ENCODE results near the gene ADGRG6.

DNA sequence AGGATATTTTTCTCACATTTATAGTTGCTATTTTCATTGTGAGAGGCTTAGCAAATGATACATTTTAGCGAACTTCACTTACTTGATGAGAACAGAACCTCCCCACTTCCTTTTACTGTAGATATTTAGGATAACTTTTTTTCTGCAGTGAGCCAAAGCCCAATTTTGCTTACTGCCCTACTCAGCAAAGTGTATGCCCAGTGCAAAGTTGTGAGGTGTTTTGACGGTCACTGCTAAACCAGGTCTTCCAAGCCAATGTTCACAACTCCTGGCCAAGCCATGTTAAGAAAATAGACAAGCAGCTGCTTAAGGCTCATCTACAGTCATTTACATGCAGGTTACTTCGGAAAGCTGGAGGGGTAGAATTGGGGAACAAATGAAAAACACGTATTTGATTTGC is 144.8 kb downstream of the ADGRG6 start:
- TF ChIP-seq JUND (IDR thresholded peaks at IDR 0.05; ENCODE audit: low read length) (no peak), YY1 (IDR thresholded peaks at IDR 0.05; ENCODE audit: low read depth, low read length) (no peak), KDM5A (IDR thresholded peaks at IDR 0.05; ENCODE audit: low read length) (no peak), POLR2A (IDR thresholded peaks at IDR 0.05; ENCODE audit: control extremely low read depth in 1 of 2, low read depth in 2 of 2, low read length in 2 of 2) (no peak), RBBP5 (IDR thresholded peaks at IDR 0.05; ENCODE audit: borderline replicate concordance, low read depth, low read length) (no peak), TEAD4 (IDR thresholded peaks at IDR 0.05; ENCODE audit: low read depth, low read length) (no peak), PHF8 (conservative IDR thresholded peaks at IDR 0.05; ENCODE audit: low read depth, low read length) (no peak), CTCF (IDR thresholded peaks at IDR 0.05; ENCODE audit: control extremely low read depth in 1 of 3, insufficient read depth in 1 of 3, low read depth in 1 of 3, low read length in 3 of 3) (no peak), RFX5 (IDR thresholded peaks at IDR 0.05; ENCODE audit: borderline replicate concordance, low read depth, low read length) (no peak), MAFK (IDR thresholded peaks at IDR 0.05; ENCODE audit: low read depth, low read length) (no peak)

Data from H1 (cell line).